Parathyroid adenoma (tissue), 2 donors: ENCODE data around the gene MYO1D.

Experiments used
- H2AFZ ChIP-seq: fragments of 300-600 bp; sonication (generic); one replicate; pipeline ENCODE4 v1.7.0; 2017; ENCODE audit warnings: antibody characterized with exemption, mild to moderate bottlenecking
- H3K27ac ChIP-seq: fragments of 300-600 bp; sonication (generic); one replicate; pipeline ENCODE4 v1.7.0; 2017
- H3K27me3 ChIP-seq: fragments of 300-600 bp; sonication (generic); one replicate; pipeline ENCODE4 v1.7.0; 2017; ENCODE audit warnings: low read length; ENCODE audit not compliant: control insufficient read depth, insufficient read depth
- H3K36me3 ChIP-seq: fragments of 300-600 bp; sonication (generic); one replicate; pipeline ENCODE4 v1.7.0; 2017; ENCODE audit warnings: low read length; ENCODE audit not compliant: control insufficient read depth, insufficient read depth
- H3K4me1 ChIP-seq: fragments of 300-600 bp; sonication (generic); one replicate; pipeline ENCODE4 v1.7.0; 2017; ENCODE audit warnings: control low read depth
- H3K4me2 ChIP-seq: fragments of 300-600 bp; sonication (generic); one replicate; pipeline ENCODE4 v1.7.0; 2017; ENCODE audit warnings: low read length
- H3K4me3 ChIP-seq: fragments of 300-600 bp; sonication (generic); one replicate; pipeline ENCODE4 v1.7.0; 2017; ENCODE audit warnings: low read depth, low read length
- H3K79me2 ChIP-seq: fragments of 300-600 bp; sonication (generic); one replicate; pipeline ENCODE4 v1.7.0; 2017; ENCODE audit warnings: control low read depth
- H3K9ac ChIP-seq: fragments of 300-600 bp; sonication (generic); one replicate; pipeline ENCODE4 v1.7.0; 2017; ENCODE audit warnings: mild to moderate bottlenecking
- H3K9me3 ChIP-seq: fragments of 300-600 bp; sonication (generic); one replicate; pipeline ENCODE4 v1.7.0; 2017; ENCODE audit warnings: low read length; ENCODE audit not compliant: control insufficient read depth
- TF ChIP-seq, protein P1 (sequence below): fragments of 300-600 bp; sonication (generic); IDR thresholded peaks from one replicate; pipeline ENCODE4 v1.7.0; 2017; ENCODE audit warnings: antibody characterized with exemption, mild to moderate bottlenecking
- donor health status: primary hyperparathyroidism.

The MYO1D gene

DNA sequence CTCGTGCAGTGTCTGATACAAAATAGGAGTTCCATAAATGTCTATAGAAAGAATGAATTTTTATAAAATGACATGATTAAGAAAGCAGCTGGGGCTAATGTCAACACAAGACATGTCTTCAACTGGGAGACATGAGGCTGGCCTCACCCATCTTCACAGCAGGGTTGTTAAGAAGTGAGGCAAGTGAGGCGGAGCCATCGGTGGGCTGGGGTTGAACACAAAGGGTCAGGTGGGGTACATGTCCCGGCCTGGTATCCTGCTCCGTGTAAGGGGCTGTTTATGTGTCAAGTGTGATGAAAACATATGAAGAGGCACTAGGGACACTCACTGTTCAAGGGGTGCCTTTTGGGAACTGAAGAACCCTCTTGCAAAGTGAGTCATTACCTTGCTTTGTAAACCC lies 368.0 kb downstream of the MYO1D start:
- Histone ChIP-seq H3K27me3 (no peaks in the 10 kb centered on the region), H3K4me3 (no peak overlapping the region), H3K9ac (no peak overlapping the region), H3K27ac (no peak overlapping the region), H3K4me1 (no peaks in the 10 kb centered on the region), H3K4me2 (no peak overlapping the region), H3K36me3 (no peaks in the 10 kb centered on the region), H3K9me3 (no peaks in the 10 kb centered on the region), H3K79me2 (no peaks in the 10 kb centered on the region), H2AFZ (no peak overlapping the region)
- TF ChIP-seq, protein P1, sequence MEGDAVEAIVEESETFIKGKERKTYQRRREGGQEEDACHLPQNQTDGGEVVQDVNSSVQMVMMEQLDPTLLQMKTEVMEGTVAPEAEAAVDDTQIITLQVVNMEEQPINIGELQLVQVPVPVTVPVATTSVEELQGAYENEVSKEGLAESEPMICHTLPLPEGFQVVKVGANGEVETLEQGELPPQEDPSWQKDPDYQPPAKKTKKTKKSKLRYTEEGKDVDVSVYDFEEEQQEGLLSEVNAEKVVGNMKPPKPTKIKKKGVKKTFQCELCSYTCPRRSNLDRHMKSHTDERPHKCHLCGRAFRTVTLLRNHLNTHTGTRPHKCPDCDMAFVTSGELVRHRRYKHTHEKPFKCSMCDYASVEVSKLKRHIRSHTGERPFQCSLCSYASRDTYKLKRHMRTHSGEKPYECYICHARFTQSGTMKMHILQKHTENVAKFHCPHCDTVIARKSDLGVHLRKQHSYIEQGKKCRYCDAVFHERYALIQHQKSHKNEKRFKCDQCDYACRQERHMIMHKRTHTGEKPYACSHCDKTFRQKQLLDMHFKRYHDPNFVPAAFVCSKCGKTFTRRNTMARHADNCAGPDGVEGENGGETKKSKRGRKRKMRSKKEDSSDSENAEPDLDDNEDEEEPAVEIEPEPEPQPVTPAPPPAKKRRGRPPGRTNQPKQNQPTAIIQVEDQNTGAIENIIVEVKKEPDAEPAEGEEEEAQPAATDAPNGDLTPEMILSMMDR: no peak

DNA sequence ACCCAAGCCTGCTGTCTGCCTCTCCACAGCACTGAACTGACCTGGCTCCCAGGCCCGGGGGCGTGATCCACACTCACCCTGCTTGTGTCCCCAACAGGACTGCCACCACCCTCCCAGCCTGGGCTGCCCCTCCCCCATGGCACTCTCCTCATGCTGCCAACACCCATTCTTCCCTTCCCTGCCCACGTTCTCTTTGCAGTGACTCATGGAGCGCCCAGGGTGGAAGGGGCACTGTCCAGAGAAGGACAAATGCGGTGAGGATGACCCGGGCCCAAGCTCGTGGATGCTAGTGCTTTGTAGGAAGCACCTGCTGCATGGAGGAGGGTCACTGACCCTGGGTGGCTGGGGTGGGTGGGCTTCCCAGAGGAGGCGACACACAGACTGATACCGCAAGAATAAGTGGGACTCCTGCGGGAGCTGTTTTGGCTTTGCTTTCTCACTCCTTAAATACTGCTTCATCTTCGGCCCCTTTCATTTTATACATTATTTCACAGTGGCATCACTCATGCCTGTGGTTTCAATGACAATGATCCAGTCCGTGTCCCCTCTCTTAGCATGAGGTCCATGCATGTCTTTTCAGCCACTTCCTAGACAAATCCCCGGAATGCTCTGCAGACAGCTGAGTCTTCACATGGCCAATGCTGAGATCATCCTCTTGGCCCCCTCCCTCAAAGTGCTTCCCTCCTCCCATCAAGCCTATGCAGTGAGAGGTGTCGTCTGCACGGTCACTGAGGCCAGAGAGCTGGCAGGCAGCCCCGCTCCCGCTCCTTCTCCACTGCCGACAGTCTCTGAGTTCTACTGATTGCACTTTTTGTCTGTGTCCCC lies 372.5 kb downstream of the MYO1D start:
- H3K27me3 ChIP-seq: no peaks in the 10 kb centered on the region
- H3K4me3 ChIP-seq: no peak overlapping the region
- H3K27ac ChIP-seq: no peak overlapping the region
- no peak overlapping the region for H3K4me2 ChIP-seq
- H3K4me1 ChIP-seq: no peaks in the 10 kb centered on the region
- no peak overlapping the region for H2AFZ ChIP-seq
- no peaks in the 10 kb centered on the region for H3K9me3 ChIP-seq
- H3K36me3 ChIP-seq: no peaks in the 10 kb centered on the region
- TF ChIP-seq, protein P1: no peak
- no peaks in the 10 kb centered on the region for H3K79me2 ChIP-seq
- H3K9ac ChIP-seq: no peak overlapping the region

DNA sequence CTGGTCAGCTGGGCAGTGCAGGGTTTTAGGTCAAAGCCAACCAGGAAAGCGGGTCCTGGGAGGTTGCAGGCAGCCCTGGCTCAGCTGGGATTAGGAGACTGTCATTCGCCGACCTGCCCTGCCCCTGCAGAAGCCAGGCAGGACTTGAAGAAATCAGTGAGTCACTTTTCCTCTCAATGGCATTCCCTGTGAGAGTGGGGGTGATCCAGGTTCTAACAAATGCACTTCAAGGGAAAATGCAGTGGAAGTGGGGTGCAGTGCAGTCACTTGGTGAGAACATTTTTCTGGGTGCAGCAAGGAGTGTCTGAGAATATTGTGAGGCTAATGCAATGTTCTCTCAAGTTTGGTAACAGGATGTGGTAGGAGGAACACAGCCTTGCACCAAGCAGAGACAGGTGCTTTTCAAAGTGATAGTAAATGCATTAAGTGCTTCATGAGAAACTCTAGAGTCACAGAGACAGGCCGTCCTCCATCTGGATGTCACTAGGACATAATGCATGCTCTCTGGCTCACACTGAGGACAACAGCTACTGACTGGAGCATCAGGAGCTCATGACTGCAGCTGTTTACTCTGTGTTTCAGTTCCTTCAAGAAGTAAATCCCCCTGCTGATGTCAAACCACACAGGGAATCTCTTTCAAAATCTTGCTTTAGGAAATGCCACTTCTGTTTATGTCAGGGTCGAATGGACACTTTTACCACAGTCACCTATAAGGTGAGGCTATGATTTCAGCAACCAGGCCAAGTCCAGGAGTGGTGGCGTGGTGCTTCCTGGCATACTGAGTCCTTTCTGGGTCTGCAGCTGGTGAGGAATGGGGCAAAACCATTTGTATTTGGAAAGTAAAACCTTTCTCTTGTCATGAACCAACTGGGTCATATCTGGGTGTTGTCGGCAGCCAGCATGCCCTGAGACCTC lies 373.4 kb downstream of the MYO1D start:
- H3K9ac ChIP-seq: no peak overlapping the region

DNA sequence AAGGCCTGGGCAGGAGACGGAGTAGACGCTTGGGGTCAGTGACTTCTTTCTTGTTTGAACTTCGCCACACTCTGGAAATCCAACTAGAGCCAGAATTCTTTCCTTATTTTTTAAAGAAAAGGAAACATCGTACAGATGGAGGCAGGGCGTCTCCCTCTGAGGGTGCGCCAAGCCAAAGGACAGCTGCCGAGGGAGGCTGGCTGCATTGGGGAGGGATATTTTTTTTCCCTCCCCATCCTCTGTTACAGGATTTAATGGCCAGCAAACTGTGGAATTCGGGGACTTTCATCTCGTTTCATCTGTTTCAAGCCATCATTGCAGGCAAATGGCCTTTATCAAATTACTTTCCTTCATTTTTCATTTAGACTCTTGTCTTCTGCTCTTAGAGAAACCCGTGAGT lies 374.2 kb downstream of the MYO1D start:
- Histone ChIP-seq H3K9ac (no peak overlapping the region), H3K4me1 (no peaks in the 10 kb centered on the region), H3K9me3 (no peaks in the 10 kb centered on the region), H3K27me3 (no peaks in the 10 kb centered on the region), H3K36me3 (no peaks in the 10 kb centered on the region), H3K4me2 (no peak overlapping the region), H3K4me3 (no peak overlapping the region), H3K27ac (no peak overlapping the region), H3K79me2 (no peaks in the 10 kb centered on the region), H2AFZ (no peak overlapping the region)
- TF ChIP-seq, protein P1: no peak

More for the DNA sequence above, 373.4 kb downstream of the MYO1D start:
- Histone ChIP-seq H3K4me3 (no peak overlapping the region), H3K4me2 (no peak overlapping the region), H3K4me1 (no peaks in the 10 kb centered on the region), H2AFZ (no peak overlapping the region), H3K27me3 (no peaks in the 10 kb centered on the region), H3K9me3 (no peaks in the 10 kb centered on the region), H3K79me2 (no peaks in the 10 kb centered on the region), H3K36me3 (no peaks in the 10 kb centered on the region), H3K27ac (no peak overlapping the region)
- TF ChIP-seq, protein P1: no peak
